HG02610 (cell line): ENCODE data around the gene EHMT1.
"Not testable (repeated sequence)": the region's sequence is repeated elsewhere in the genome, so short reads cannot be mapped to it uniquely, and the experiment has no call there.

Experiments
- ATAC-seq: cut with Tn5 transposase; IDR thresholded peaks from one replicate; pipeline ENCODE4 v1.9.1; 2021; ENCODE audit warnings: mild to moderate bottlenecking, moderate library complexity; ENCODE audit not compliant: unreplicated experiment

EHMT1 gene

DNA sequence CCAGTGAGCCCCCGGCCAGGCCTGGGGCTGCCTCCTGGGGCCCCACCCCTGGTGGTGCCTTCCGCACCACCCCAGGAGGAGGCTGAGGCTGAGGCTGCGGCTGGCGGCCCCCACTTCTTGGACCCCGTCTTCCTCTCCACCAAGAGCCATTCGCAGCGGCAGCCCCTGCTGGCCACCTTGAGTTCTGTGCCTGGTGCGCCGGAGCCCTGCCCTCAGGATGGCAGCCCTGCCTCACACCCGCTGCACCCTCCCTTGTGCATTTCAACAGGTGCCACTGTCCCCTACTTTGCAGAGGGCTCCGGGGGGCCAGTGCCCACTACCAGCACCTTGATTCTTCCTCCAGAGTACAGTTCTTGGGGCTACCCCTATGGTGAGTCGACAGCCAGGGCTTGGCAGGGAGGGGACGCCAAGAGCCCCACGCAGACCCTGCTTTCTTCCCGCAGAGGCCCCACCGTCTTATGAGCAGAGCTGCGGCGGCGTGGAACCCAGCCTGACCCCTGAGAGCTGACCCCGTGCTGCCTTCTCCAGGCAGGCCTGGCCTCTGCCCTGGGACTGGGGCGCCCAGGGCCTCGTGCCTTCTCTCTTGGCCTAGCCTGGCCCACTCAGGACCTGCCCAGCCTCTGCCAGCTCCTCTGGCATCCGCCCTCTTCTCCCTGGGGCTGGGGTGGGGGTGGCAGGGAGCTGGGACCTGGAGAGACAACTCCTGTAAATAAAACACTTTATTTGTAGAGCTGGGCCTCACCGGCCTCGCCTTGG, 4.0 kb upstream of the EHMT1 start:
- no peak for ATAC-seq

GRCh38 chr9:137615387-137615871, 3.4 kb upstream of the EHMT1 start:
- ATAC-seq: no peak

GRCh38 chr9:137619240-137620047, 639 bp downstream of the EHMT1 start:
- peak; percentile 20 for ATAC-seq

GRCh38 chr9:137620048-137620405, 1.2 kb downstream of the EHMT1 start:
- no peak for ATAC-seq

DNA sequence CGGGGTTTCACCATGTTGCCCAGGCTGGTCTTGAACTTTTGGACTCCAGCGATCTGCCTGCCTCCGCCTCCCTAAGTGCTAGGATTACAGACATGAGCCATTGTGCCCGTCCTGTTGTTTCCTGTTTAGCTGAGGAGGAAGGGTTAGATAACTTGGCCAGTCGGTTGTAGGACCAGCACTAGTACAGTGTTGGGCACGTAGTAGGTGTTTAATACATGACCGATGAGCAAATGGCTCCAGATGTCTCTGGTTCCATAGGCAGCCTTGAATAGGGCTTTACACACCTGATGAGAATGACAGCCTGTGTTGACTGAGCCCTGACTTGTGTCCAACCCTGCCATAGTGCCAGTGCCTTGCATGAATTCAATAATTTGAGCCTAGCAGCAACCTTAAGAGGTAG, 1.8 kb downstream of the EHMT1 start:
- no peak for ATAC-seq

- ATAC-seq: no peak
Measured at GRCh38 chr9:137621131-137621757, 2.4 kb downstream of the EHMT1 start.

- ATAC-seq: not testable (repeated sequence)
Measured at GRCh38 chr9:137622211-137622610, 3.4 kb downstream of the EHMT1 start.

DNA sequence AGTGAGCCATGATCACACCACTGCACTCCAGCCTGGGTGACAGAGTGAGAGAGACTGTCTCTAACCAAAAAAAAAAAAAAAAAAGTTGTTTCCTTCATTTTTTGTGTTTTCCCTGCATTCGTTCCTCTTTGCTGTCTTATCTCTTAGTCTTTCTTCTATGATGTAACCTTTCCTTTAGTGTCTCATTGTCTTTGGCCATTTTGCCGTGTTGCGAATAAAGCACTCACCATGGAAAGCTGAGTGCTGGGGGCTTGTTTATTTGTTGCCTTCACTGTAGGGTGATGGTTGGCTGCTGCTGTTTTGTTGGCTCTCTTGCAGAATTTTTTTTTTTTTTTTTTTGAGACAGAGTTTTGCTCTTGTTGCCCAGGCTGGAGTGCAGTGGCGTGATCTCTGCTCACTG, 7.7 kb downstream of the EHMT1 start:
- ATAC-seq: no peak

GRCh38 chr9:137627406-137627805, 8.6 kb downstream of the EHMT1 start:
- not testable (repeated sequence) for ATAC-seq

DNA sequence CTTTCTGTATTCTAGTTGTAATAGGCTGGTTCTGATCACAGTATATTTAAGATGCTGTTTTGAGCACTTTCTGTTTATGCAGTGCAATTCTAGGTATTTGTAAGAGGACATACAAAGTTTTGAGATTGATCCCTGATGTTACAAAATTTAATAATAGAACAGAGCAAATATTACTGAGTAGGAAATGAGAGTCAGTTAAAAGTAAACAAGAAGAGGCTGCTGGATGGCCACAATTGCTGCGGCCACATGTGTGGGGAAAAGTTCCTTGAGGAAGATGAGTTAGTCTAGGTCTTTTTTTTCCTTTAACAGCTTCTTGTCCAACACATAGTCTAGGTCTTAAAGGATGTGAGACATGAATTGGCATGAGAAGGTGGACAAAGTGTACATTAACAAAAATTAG, 11.3 kb downstream of the EHMT1 start:
- no peak for ATAC-seq

DNA sequence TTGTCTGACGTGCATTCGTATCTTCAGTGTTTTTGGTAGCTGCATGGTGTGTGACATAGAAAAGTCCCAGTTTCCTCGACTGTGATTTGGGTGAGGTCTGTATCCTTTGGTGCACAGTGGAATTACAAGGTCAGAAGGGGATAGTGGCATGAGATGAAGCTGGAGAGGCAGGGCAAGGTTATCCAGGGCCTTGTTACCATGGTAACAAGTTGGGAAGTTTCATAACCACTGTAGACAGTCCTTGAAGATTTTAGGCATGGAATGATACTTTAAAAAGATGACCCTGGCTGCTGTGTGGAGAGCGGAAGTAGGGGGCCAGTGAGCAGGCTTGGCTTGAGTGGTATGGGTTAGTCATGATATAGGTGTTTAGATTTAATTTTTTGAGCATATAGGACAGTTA, 11.9 kb downstream of the EHMT1 start:
- ATAC-seq: no peak

DNA sequence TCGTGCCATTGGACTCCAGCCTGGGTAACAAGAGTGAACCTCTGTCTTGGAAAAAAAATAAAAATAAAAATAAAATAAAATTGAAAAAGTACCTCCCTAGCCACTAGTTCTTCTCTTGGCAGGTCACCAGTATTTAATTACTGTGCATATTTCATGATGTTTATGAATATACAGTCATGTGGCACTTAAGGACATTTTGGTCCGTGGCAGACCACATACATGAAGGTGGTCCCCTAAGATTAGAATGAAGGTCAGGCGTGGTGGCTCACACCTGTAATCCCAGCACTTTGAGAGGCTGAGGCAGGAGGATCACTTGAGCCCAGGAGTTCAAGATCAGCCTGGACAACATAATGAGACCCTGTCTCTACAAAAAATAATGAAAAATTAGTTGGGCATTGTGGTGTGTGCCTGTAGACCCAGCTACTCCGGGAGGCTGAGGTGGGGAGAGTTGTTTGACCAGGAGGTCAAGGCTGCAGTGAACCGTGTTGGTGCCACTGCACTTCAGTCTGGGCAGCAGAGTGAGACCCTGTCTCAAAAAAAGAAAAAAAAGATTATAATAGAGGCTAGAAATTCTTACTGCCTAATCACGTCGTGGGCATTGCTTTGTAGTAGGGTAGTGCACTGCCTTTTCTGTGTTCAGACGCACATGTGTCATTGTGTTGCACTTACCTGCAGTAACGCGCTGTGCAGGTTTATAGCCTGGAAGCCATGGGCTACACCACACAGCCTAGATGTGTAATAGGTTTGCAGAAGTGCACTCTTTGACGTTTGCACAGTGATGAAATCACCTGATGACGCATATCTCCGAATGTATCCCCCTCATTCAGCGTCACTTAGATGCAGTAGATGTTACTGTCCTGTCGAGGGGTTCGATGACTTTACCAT, 12.8 kb downstream of the EHMT1 start:
- no peak for ATAC-seq

GRCh38 chr9:137632230-137633161, 13.7 kb downstream of the EHMT1 start:
- ATAC-seq: no peak

- ATAC-seq: no peak
Measured at GRCh38 chr9:137634016-137634415, 15.2 kb downstream of the EHMT1 start.

GRCh38 chr9:137638680-137639079, 19.9 kb downstream of the EHMT1 start:
- no peak for ATAC-seq

DNA sequence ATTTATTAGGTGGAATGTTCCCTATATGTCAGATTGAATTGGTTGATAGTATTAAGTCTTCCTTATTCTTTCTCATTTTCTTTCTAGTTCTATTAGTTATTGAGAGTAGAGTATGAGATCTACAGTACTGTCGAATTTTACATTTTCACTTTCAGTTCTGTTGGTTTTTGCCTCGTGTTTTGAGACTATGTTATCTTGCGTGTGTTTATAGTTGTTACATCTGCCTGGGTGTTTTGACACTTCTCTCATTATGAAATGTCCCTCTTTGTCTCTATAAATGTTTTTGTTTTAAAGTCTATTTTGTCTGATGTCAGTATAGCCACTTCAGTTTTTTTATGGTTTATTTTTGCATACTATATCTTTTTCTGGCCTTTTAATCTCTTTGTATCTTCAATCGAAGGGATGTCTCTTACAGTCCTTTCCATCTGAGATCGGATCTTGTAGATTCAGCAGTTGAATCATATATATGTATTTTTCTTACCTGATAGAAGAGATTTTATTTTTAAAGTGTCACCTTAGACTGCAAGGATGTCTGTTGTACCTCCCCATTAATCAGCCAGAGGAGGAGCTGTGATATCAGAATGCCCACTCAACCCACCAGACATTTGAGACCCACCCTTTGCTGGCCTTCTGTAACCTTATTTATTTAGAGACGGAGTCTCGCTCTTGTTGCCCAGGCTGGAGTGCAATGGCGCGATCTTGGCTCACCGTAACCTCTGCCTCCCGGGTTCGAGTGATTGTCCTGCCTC, 20.7 kb downstream of the EHMT1 start:
- ATAC-seq: no peak

- ATAC-seq: no peak
Measured at GRCh38 chr9:137640862-137641261, 22.1 kb downstream of the EHMT1 start.

GRCh38 chr9:137642118-137642601, 23.4 kb downstream of the EHMT1 start:
- no peak for ATAC-seq

- no peak for ATAC-seq
Measured at GRCh38 chr9:137642892-137643291, 24.1 kb downstream of the EHMT1 start.
